ENCODE measurements around the gene MED29.

Gene MED29

GRCh38 chr19:39355253-39355652, 35.9 kb upstream of the MED29 start:
- Histone ChIP-seq H3K27ac (ENCODE audit: low read length) (no peak overlapping the region), H3K36me3 (ENCODE audit: control insufficient read depth in 1 of 2, insufficient read depth in 2 of 2, low read length in 2 of 2) (peaks cover 60 to 67% of the 10 kb centered on the region in 2 donors), H3K4me3 (ENCODE audit: low read depth in 1 of 2, low read length in 2 of 2) (no peak overlapping the region), H3K9me3 (ENCODE audit: control insufficient read depth in 1 of 2, low read length in 2 of 2) (no peaks in the 10 kb centered on the region), H3K27me3 (ENCODE audit: low read depth, low read length) (no peaks in the 10 kb centered on the region), H3K4me1 (ENCODE audit: control insufficient read depth in 1 of 2, insufficient read depth in 2 of 2, low read length in 2 of 2) (no peaks in the 10 kb centered on the region)

DNA sequence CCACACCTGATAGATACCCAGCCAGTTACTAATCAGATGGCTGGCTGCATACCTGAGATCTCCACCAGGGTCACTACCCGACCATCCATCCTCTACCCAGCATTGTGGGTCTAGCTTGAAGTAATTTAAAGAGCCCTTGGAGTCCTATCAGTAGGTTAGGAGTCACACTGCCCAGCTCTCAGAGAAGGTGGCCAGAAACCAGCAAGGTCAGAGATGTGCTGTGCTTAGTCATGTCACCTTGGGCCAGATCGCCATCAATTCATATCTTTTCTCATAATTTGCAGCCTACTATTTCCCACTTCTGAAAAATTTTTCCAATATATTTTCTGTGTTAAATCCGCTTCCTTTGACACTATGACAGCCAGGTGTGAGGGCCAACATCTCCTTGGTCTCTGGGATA, 35.1 kb upstream of the MED29 start:
- no peak overlapping the region for H3K4me3 ChIP-seq (ENCODE audit: low read depth in 1 of 2, low read length in 2 of 2)
- peaks cover 68 to 75% of the 10 kb centered on the region in 2 donors for H3K36me3 ChIP-seq (ENCODE audit: control insufficient read depth in 1 of 2, insufficient read depth in 2 of 2, low read length in 2 of 2)
- no peaks in the 10 kb centered on the region for H3K27me3 ChIP-seq (ENCODE audit: low read depth, low read length)
- H3K4me1 ChIP-seq (ENCODE audit: control insufficient read depth in 1 of 2, insufficient read depth in 2 of 2, low read length in 2 of 2), result no peaks in the 10 kb centered on the region
- no peak overlapping the region for H3K27ac ChIP-seq (ENCODE audit: low read length)
- no peaks in the 10 kb centered on the region for H3K9me3 ChIP-seq (ENCODE audit: control insufficient read depth in 1 of 2, low read length in 2 of 2)

DNA sequence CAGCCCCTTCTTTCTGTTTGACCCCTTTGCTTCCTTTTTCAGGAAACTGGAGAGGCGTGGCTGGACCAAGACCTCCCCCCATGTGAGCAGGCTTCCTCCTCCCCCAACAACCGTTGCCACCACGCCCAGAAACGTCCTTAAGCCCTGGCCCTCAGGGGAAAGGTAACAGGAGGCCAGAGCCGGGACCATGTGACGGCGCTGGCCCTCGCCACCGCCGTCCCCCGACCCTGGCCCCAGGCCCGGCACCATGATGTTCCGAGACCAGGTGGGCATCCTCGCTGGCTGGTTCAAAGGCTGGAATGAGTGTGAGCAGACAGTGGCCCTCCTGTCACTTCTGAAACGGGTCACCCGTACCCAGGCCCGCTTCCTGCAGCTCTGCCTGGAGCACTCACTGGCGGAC, 34.5 kb upstream of the MED29 start:
- no peak overlapping the region for H3K27ac ChIP-seq (ENCODE audit: low read length)
- peaks cover 67 to 76% of the 10 kb centered on the region in 2 donors for H3K36me3 ChIP-seq (ENCODE audit: control insufficient read depth in 1 of 2, insufficient read depth in 2 of 2, low read length in 2 of 2)

GRCh38 chr19:39359026-39359425, 32.2 kb upstream of the MED29 start:
- Histone ChIP-seq H3K36me3 (ENCODE audit: control insufficient read depth in 1 of 2, insufficient read depth in 2 of 2, low read length in 2 of 2) (peaks cover 67 to 87% of the 10 kb centered on the region in 2 donors), H3K9me3 (ENCODE audit: control insufficient read depth in 1 of 2, low read length in 2 of 2) (no peaks in the 10 kb centered on the region), H3K27ac (ENCODE audit: low read length) (no peak overlapping the region), H3K4me1 (ENCODE audit: control insufficient read depth in 1 of 2, insufficient read depth in 2 of 2, low read length in 2 of 2) (peaks cover 4 to 9% of the 10 kb centered on the region in 2 donors), H3K27me3 (ENCODE audit: low read depth, low read length) (no peaks in the 10 kb centered on the region), H3K4me3 (ENCODE audit: low read depth in 1 of 2, low read length in 2 of 2) (no peak overlapping the region)

More for the DNA sequence above, 34.5 kb upstream of the MED29 start:
- Histone ChIP-seq H3K4me3 (ENCODE audit: low read depth in 1 of 2, low read length in 2 of 2) (no peak overlapping the region), H3K9me3 (ENCODE audit: control insufficient read depth in 1 of 2, low read length in 2 of 2) (no peaks in the 10 kb centered on the region), H3K27me3 (ENCODE audit: low read depth, low read length) (no peaks in the 10 kb centered on the region), H3K4me1 (ENCODE audit: control insufficient read depth in 1 of 2, insufficient read depth in 2 of 2, low read length in 2 of 2) (no peaks in the 10 kb centered on the region)

- H3K27ac ChIP-seq (ENCODE audit: low read length), result no peak overlapping the region
- H3K4me3 ChIP-seq (ENCODE audit: low read depth in 1 of 2, low read length in 2 of 2), result no peak overlapping the region
- no peaks in the 10 kb centered on the region for H3K27me3 ChIP-seq (ENCODE audit: low read depth, low read length)
- H3K4me1 ChIP-seq (ENCODE audit: control insufficient read depth in 1 of 2, insufficient read depth in 2 of 2, low read length in 2 of 2), result peaks cover 7 to 11% of the 10 kb centered on the region in 2 donors
- no peaks in the 10 kb centered on the region for H3K9me3 ChIP-seq (ENCODE audit: control insufficient read depth in 1 of 2, low read length in 2 of 2)
- H3K36me3 ChIP-seq (ENCODE audit: control insufficient read depth in 1 of 2, insufficient read depth in 2 of 2, low read length in 2 of 2), result peaks cover 59 to 76% of the 10 kb centered on the region in 2 donors
These were observed 30.6 kb upstream of the MED29 start for GRCh38 chr19:39360599-39360998.

DNA sequence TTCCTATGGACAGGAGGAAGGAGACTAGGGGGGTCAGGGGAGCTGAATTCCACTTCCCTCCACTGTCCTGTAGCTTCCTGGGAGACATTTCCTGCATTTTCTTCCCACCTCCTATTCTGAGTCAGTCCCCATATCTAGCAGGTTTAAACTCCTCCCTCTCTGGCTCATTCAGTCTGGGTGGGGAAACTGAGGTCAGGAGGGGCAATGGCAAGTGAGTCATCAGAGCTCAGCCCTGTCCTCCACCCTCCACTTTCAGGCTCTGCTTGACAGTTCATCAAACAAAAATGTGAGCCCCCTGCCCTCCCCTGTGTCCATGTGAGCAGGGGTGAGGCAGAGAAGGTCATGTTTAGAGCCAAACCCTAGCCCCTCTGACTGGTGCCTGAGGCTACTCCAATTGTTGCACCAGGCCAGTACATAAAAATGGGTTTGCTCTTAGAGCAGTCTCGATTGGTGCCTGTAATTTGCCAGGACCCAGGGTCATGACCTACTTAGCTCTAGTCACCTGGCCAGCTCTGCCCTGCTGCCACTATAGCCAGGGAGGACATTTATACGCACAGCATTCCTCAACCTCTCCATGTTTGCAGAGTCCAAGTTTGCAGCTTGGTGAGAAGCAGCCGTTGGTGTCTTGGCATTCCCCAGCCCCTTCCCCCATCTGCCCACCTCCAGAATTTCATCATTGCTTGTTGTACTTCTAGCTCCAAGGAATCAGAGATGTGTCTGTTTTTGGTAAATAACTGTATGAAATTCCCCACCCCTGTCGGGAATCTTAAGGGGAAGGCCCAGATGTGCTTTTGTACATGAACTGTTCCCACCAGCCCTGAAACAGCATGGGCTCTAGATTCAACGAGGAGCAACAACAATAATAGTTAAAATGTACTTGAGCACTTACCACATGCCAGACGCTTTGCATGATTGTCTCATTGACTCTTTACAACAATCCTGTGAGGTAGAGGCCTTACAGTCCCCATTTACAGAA, 28.2 kb upstream of the MED29 start:
- Histone ChIP-seq H3K9me3 (ENCODE audit: control insufficient read depth in 1 of 2, low read length in 2 of 2) (no peaks in the 10 kb centered on the region), H3K27ac (ENCODE audit: low read length) (peak overlapping the region; percentile 73), H3K27me3 (ENCODE audit: low read depth, low read length) (no peaks in the 10 kb centered on the region), H3K36me3 (ENCODE audit: control insufficient read depth in 1 of 2, insufficient read depth in 2 of 2, low read length in 2 of 2) (peaks cover 39 to 61% of the 10 kb centered on the region in 2 donors), H3K4me1 (ENCODE audit: control insufficient read depth in 1 of 2, insufficient read depth in 2 of 2, low read length in 2 of 2) (peaks cover 7 to 11% of the 10 kb centered on the region in 2 donors), H3K4me3 (ENCODE audit: low read depth in 1 of 2, low read length in 2 of 2) (no peak overlapping the region)

GRCh38 chr19:39363901-39364457, 27.2 kb upstream of the MED29 start:
- Histone ChIP-seq H3K27ac (ENCODE audit: low read length) (peak overlapping the region; percentile 78), H3K36me3 (ENCODE audit: control insufficient read depth in 1 of 2, insufficient read depth in 2 of 2, low read length in 2 of 2) (peaks cover 34 to 61% of the 10 kb centered on the region in 2 donors), H3K4me1 (ENCODE audit: control insufficient read depth in 1 of 2, insufficient read depth in 2 of 2, low read length in 2 of 2) (peaks cover 11% of the 10 kb centered on the region in 2 donors), H3K9me3 (ENCODE audit: control insufficient read depth in 1 of 2, low read length in 2 of 2) (no peaks in the 10 kb centered on the region), H3K27me3 (ENCODE audit: low read depth, low read length) (no peaks in the 10 kb centered on the region), H3K4me3 (ENCODE audit: low read depth in 1 of 2, low read length in 2 of 2) (no peak overlapping the region)

- no peak overlapping the region for H3K4me3 ChIP-seq (ENCODE audit: low read depth in 1 of 2, low read length in 2 of 2)
- H3K36me3 ChIP-seq (ENCODE audit: control insufficient read depth in 1 of 2, insufficient read depth in 2 of 2, low read length in 2 of 2), result peaks cover 38 to 64% of the 10 kb centered on the region in 2 donors
- no peak overlapping the region for H3K27ac ChIP-seq (ENCODE audit: low read length)
- H3K27me3 ChIP-seq (ENCODE audit: low read depth, low read length), result no peaks in the 10 kb centered on the region
- H3K9me3 ChIP-seq (ENCODE audit: control insufficient read depth in 1 of 2, low read length in 2 of 2), result no peaks in the 10 kb centered on the region
- H3K4me1 ChIP-seq (ENCODE audit: control insufficient read depth in 1 of 2, insufficient read depth in 2 of 2, low read length in 2 of 2), result peaks cover 11% of the 10 kb centered on the region in 2 donors
These were observed 25.6 kb upstream of the MED29 start for GRCh38 chr19:39365531-39365930.

DNA sequence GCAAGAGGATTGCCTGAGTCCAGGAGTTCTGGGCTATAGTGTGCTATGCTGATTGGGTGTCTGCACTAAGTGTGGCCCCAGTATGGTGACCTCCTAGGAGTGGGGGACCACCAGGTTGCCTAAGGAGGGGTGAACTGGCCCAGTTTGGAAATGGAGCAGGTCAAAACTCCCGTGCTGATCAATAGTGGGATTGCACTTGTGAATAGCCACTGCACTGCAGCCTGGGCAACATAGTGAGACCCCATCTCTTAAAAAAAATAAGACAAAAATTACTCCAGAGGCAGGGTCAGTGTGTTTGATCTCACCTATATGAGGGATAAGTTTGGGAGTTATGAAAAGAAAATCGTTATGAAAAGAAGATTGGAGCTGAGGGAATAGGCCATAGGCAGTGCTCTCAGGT, 22.0 kb upstream of the MED29 start:
- Histone ChIP-seq H3K4me3 (ENCODE audit: low read depth in 1 of 2, low read length in 2 of 2) (no peak overlapping the region), H3K9me3 (ENCODE audit: control insufficient read depth in 1 of 2, low read length in 2 of 2) (no peaks in the 10 kb centered on the region), H3K36me3 (ENCODE audit: control insufficient read depth in 1 of 2, insufficient read depth in 2 of 2, low read length in 2 of 2) (peaks cover 32 to 50% of the 10 kb centered on the region in 2 donors), H3K27ac (ENCODE audit: low read length) (no peak overlapping the region), H3K4me1 (ENCODE audit: control insufficient read depth in 1 of 2, insufficient read depth in 2 of 2, low read length in 2 of 2) (peaks cover 8 to 28% of the 10 kb centered on the region in 2 donors), H3K27me3 (ENCODE audit: low read depth, low read length) (no peaks in the 10 kb centered on the region)

DNA sequence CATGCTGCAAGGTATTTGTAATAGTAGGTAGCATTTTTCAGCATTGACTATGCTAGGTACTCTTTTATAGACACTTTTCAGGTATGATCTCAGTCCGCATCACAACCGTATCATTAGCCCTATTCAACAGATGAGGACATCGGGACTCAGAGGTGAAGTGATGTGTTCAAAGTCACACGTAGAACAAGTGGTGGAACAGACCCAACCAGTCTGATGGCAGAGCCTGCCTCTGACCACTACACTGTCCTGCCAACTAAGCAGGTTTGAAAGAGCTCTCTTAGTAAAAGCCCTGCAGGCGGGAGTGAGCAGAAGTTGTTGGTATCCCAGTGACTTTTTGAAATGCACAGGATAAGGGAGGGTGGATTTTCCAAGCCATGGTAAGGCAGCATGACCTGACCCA, 20.4 kb upstream of the MED29 start:
- H3K36me3 ChIP-seq (ENCODE audit: control insufficient read depth in 1 of 2, insufficient read depth in 2 of 2, low read length in 2 of 2), result peaks cover 33 to 51% of the 10 kb centered on the region in 2 donors
- no peaks in the 10 kb centered on the region for H3K27me3 ChIP-seq (ENCODE audit: low read depth, low read length)
- no peaks in the 10 kb centered on the region for H3K9me3 ChIP-seq (ENCODE audit: control insufficient read depth in 1 of 2, low read length in 2 of 2)
- no peak overlapping the region for H3K27ac ChIP-seq (ENCODE audit: low read length)
- peaks cover 8 to 25% of the 10 kb centered on the region in 2 donors for H3K4me1 ChIP-seq (ENCODE audit: control insufficient read depth in 1 of 2, insufficient read depth in 2 of 2, low read length in 2 of 2)
- H3K4me3 ChIP-seq (ENCODE audit: low read depth in 1 of 2, low read length in 2 of 2), result no peak overlapping the region

GRCh38 chr19:39372047-39372802, 19.0 kb upstream of the MED29 start:
- H3K27ac ChIP-seq (ENCODE audit: low read length), result peak overlapping the region; percentile 84
- H3K9me3 ChIP-seq (ENCODE audit: control insufficient read depth in 1 of 2, low read length in 2 of 2), result no peaks in the 10 kb centered on the region
- peaks cover 8 to 25% of the 10 kb centered on the region in 2 donors for H3K4me1 ChIP-seq (ENCODE audit: control insufficient read depth in 1 of 2, insufficient read depth in 2 of 2, low read length in 2 of 2)
- H3K4me3 ChIP-seq (ENCODE audit: low read depth in 1 of 2, low read length in 2 of 2), result peak overlapping the region in 1 of 2 donors; percentile 37
- peaks cover 47 to 62% of the 10 kb centered on the region in 2 donors for H3K36me3 ChIP-seq (ENCODE audit: control insufficient read depth in 1 of 2, insufficient read depth in 2 of 2, low read length in 2 of 2)
- no peaks in the 10 kb centered on the region for H3K27me3 ChIP-seq (ENCODE audit: low read depth, low read length)

All from muscle layer of duodenum (tissue), 2 donors.